RKO (cell line): Measurements from ENCODE around the gene RAD17.
"Not testable (repeated sequence)": the region's sequence is repeated elsewhere in the genome, so short reads cannot be mapped to it uniquely, and the experiment has no call there.

Source experiments
- DNase-seq: peaks from one replicate; pipeline ENCODE4 v3.0.0-alpha.2; 2016; ENCODE audit warnings: low spot score

Gene RAD17

DNA sequence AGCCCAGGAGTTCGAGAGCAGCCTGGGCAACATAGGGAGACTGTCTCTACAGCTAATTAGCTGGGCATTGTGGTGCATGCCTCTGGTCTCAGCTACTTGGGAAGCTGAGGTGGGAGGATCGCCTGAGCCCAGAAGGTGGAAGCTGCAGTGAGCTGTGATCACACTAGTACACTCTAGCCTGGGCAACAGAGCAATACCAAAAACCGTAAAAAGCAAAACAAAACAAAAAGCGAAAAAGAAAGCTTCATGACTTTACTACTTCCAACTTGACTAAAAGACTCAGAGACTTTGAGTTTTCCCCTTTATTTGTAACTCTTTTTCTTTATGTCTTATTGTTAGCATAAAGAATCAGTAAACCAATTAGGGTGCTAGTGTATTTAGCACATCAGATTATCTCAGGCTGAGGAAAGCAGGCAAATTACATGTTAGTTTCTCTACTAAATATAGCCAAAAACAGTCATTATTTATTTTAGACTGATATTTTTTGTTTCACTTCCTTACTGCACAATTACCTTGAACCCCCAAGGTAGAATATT is 5.4 kb downstream of the RAD17 start:
- no peak for DNase-seq

DNA sequence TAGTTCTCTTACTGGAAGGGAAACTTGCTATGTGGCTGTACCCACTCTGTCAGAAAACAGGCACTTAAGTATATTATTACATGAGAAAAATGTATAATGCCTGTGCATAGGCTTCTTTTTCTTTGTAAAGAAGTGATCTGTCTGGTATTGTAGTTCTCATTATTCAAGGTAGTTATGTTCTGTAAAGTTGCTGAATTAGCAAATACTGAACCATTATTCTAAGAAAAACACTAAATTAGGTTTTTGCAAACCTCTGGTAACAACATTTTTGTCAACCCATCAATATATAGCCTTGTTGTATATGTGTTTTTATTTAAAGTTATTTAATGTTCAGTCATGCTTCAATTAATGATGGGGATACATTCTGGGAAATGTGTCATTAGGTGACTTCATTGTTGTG is 8.8 kb downstream of the RAD17 start:
- no peak for DNase-seq

DNA sequence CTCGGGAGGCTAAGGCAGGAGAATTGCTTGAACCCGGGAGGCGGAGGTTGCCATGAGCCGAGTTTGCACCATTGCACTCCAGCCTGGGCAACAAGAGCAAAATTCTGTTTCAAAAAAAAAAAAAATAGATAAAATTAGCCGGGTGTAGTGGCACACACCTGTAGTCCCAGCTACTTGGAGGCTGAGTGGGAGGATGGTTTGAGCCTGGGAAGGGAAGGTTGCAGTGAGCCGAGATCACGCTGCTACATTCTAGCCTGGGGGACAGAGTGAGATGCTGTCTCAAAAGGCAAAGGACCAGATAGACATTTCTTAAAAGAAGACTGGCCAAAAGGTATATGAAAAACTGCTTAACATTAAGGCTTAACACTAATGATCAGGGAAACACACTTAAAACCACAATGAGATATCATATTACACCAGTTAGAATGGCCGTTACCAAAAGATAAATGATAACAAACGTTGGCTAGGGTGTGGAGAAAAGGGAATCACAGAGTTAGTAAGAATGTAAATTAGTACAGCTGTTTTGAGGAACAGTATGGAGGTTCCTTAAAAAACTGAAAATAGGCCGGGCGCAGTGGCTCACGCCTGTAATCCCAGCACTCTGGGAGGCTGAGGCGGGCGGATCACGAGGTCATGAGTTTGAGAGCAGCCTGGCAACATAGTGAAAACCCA is 35.2 kb downstream of the RAD17 start:
- DNase-seq = no peak

- peak; percentile 78 for DNase-seq
These were observed 45.4 kb downstream of the RAD17 start, which contains the start of gene MARVELD2 for GRCh38 chr5:69414885-69415583. Gene MARVELD2, plus strand, starts transcription at chr5:69415116. Its CDS starts 4,270 bp downstream, at chr5:69419386.

DNA sequence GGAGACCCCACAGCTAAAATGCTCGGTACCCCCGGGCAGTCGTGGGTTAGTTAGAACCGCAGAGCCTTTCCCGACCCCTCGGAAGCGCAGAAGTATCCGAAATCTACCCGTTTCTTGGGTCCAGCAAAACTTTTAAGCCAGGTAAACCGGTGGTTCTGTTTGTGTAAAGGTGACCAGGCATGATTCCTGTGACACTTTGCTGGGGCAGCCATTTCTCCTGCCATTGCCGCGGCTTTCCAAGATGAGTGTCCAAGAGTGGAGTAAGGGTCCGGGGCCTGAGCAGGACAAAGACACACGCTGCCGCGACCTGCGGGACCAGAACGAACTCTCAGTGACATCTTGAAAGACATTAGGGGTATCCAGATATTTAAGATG is 46.0 kb downstream of the RAD17 start:
- no peak for DNase-seq

GRCh38 chr5:69416180-69416579 is 46.6 kb downstream of the RAD17 start:
- no peak for DNase-seq

DNA sequence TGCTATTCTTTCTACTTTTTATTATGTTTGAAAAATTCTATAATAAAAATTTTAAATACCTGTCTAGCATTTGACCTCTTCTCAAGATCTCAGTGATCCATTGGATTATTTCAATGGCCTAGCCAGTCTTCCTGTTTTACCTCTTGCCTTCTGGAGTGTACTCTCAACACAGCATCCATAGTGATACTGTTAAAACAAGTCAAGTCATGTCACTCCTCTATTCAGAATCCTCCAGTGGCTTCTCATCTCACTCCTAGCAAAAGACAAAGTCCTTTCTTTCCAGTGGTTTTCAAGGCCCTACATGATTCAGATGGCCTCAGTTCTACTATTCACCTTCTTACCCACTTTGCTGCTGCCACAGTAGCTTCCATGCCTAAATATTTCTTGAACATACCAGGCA is 47.1 kb downstream of the RAD17 start:
- no peak for DNase-seq

DNA sequence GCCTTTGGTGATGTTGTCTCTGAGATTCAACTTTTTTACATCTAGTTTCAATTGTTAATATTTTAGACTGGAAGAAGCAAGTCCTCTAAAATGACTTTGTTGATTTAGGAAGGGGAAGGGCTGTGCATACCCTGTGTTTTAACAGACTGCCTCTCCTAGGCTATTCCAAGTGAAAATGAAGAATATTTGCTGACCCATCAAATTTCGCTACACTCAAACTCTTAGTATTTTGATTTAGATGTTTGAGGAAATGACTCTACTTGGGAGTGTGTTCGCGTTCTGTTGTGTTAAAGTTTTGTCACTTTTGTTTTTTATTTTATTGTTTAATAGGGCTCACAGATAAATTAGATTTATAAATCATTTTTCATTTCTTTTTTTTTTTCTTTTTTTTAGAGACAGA is 48.9 kb downstream of the RAD17 start:
- DNase-seq = no peak

- no peak for DNase-seq
These were observed 62.0 kb downstream of the RAD17 start for GRCh38 chr5:69431424-69432303.

DNA sequence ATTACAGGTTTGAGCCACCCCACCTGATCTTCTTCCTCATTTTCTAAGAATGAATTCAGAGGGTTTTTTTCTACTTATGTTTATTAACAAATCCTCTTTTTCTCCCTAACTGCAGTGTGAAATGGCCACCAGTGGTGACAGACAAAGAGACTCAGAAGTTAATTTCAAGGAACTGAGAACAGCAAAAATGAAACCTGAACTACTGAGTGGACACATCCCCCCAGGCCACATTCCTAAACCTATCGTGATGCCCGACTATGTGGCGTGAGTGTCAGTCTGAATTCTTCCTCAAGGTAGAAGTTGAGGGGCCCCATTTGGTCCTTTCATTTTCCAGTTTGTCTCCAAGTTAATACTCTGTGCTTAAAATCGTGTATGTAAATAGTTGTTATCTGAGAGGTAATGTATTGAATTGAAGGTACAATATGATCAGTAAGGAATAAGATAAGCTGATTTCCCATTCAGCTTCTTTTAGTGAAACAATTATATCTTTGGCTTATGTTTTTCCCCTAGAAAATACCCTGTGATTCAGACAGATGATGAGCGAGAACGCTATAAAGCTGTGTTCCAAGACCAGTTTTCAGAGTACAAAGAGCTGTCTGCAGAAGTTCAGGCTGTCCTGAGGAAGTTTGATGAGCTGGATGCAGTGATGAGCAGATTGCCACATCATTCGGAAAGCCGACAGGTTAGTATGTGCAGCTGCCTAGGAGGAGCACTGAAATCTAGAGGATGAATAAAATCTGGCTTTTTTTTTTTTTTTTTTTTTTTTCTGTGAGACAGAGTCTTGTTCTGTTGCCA is 63.0 kb downstream of the RAD17 start:
- DNase-seq = no peak

DNA sequence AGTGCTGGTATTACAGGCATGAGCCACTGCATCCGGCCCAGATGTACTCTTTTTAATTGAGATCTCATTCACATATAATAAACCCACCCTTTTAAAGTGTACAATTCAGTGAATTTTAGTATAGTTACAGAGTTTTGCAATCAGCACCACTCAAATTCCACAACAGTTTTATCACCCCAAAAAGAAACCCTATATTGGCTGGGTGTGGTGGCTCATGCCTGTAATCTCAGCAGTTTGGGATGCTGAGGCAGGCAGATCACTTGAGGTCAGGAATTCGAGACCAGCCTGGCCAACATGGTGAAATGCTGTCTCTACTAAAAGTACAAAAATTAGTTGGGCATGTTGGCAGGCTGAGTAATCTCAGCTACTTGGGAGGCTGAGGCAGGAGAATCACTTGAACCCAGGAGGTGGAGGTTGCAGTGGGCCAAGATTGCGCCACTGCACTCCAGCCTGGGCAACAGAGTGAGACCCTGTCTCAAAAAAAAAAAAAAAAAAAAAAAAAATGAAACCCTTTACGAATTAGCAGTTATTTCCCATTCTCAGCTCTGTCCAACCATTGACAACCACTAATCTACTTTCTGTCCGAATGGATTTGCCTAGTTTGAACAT is 65.8 kb downstream of the RAD17 start:
- not testable (repeated sequence) for DNase-seq

- DNase-seq = no peak
These were observed 74.6 kb downstream of the RAD17 start for GRCh38 chr5:69444127-69444754.

GRCh38 chr5:69449511-69449910 is 79.9 kb downstream of the RAD17 start:
- DNase-seq = no peak

DNA sequence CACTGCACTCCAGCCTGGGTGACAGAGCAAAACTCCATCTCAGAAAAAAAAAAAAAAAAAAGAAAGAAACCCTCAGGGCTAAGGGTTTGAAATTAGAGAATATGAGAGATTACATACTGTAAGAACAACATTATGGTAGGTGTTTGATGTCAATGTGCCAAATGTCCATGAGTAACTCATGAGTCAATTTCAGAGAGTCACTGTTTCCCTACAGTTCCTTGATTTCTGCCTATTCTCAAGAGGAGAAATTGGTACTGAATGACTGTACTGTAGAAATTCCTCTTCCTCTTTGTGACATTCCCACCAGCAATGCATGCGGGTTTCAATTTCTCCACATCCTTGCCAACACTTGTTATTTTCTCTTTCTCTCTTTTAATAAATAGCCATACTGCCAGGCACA is 80.5 kb downstream of the RAD17 start:
- peak; percentile 97 for DNase-seq

- not testable (repeated sequence) for DNase-seq
These were observed 80.9 kb downstream of the RAD17 start for GRCh38 chr5:69450527-69450926.

DNA sequence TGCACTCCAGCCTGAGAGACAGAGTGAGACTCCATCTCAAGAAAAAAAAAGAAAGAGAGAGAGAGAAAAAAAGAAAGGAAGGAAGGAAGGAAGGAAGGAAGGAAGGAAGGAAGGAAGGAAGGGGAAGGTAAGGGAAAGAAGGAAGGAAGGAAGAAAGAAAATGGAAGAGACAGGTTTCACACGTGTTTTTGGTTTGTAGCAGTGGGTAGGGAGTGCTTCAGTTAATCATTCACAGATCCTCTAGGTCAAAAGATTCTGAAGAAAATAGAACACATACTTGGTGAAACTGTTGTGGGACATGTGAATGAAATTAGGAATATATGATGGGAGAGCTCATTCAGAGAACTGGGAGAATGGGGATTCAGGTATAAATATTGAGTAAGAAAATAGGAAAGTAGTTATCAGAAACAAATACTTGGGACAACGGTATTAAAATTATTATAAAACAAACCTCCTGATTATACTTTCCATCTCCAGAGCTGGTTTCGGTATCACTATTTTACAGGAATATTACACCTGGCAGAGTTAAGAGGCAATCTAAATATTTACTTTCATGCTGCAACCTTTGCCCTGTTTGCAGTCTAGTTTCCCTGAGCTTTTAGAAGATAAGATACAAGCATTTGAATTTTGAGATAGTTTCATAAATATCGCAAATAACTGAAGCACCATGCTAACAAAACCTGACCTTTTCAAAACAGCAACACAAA is 82.5 kb downstream of the RAD17 start:
- DNase-seq = no peak

DNA sequence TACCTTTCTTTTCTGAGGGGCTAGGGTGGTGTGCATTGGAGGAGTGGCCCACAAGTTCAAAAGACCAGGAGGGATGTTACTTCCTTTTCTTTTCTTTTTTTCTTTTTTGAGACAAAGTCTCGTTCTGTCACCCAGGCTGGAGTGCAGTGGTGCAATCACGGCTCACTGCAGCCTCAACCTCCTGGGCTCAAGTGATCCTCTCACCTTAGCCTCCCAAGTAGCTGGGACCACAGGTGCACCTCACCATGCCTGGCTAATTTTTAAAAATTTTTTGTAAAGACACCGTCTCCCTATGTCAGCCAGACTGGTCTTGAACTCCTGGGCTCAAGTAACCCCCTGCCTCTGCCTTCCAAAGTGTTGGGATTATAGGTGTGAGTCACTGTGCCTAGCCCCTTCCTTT is 83.9 kb downstream of the RAD17 start:
- not testable (repeated sequence) for DNase-seq

DNA sequence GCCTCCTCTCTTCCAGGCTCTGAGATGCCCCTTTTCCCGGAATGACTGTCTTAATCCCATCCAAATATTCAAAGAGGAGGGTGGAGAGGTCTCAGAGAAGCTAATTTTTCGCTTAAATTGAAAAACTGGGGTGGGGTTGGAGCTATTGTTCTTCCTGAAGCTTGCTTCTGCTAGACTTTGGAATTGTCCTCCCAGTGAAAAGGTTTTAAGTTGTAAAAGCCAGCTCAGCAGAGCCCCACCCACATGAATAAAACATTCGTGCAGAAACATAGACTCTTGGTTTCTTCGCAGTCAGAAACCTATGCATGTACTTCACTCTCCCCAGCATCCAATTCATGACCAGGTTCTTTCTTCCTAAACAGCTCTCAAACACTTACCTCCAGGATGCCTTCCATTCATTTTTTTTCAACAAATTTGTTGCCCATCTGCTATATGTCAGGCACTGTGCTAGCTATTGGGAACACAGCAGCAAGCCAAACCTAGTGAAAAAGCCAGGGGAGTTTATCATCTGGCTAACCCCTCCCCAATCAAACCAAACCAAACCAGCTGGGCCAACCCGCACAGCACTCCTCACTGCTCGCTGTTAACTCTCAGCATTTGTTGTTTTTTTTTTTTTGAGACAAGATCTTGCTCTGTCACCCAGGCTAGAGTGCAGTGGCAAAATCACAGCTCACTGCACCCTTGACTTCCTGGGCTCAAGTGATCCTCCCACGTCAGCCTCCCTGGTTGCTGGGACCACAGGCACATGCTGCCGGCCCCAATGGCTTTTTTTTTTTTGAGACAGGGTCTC is 85.0 kb downstream of the RAD17 start:
- DNase-seq = no peak

DNA sequence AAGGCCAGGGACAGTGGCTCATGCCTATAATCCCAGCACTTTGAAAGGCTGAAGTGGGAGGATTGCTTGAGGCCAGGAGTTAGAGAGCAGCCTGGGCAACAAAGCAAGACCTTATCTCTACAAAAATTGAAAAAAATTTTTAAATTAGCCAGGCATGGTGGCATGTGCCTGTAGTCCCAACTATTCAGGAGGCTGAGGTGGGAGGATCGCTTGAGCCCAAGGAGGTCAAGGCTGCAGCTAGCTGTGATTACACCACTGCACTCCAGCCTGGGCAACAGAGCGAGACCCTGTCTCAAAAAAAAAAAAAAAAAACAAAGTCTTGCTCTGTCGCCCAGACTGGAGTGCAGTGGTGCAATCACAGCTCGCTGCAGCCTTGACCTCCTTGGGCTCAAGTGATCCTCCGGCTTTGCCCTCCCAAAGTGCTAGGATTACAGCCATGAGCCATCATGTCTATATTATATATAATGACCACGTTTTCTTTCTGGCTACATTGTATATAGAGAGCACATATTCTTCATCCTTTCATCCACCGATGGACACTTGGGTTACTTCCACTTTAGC is 85.9 kb downstream of the RAD17 start:
- DNase-seq = not testable (repeated sequence)
